AG08396 (cell line): ENCODE measurements around the gene LAMB3.

Experiments used
- DNase-seq: peaks from one replicate; pipeline ENCODE4 v3.0.0; 2012; ENCODE audit warnings: low spot score, mixed read lengths

The LAMB3 gene

GRCh38 chr1:209633335-209633997 lies 18.8 kb downstream of the LAMB3 start:
- no peak for DNase-seq

- DNase-seq, result no peak
Observed at GRCh38 chr1:209630383-209631225, 21.6 kb downstream of the LAMB3 start.

GRCh38 chr1:209629621-209630382 lies 22.4 kb downstream of the LAMB3 start:
- DNase-seq, result no peak

GRCh38 chr1:209628618-209629299 lies 23.5 kb downstream of the LAMB3 start:
- no peak for DNase-seq

- DNase-seq, result peak; percentile 76
Observed at GRCh38 chr1:209627732-209628196, 24.5 kb downstream of the LAMB3 start.

GRCh38 chr1:209627027-209627731 lies 25.0 kb downstream of the LAMB3 start:
- DNase-seq, result no peak

- DNase-seq, result no peak
Observed at GRCh38 chr1:209626346-209627026, 25.7 kb downstream of the LAMB3 start.

GRCh38 chr1:209625791-209626285 lies 26.4 kb downstream of the LAMB3 start:
- DNase-seq, result no peak

- DNase-seq, result no peak
Observed at GRCh38 chr1:209624558-209625549, 27.4 kb downstream of the LAMB3 start.

GRCh38 chr1:209622841-209623829 lies 29.1 kb downstream of the LAMB3 start:
- no peak for DNase-seq

- DNase-seq, result no peak
Observed at GRCh38 chr1:209621741-209622655, 30.2 kb downstream of the LAMB3 start.

- DNase-seq, result no peak
Observed at GRCh38 chr1:209621286-209621685, 30.9 kb downstream of the LAMB3 start.

GRCh38 chr1:209620487-209620884 lies 31.7 kb downstream of the LAMB3 start:
- DNase-seq, result no peak

- DNase-seq, result no peak
Observed at GRCh38 chr1:209619696-209620486, 32.3 kb downstream of the LAMB3 start.

- DNase-seq, result no peak
Observed at GRCh38 chr1:209618756-209619420, 33.3 kb downstream of the LAMB3 start.

GRCh38 chr1:209618291-209618690 lies 33.9 kb downstream of the LAMB3 start:
- DNase-seq, result no peak
